ENCODE data around the gene PEX3. TPM values are rescaled to one million over a fixed set of nuclear protein-coding genes. Genes with fewer than 3 reads are reported as not detected.

PEX3 gene
- total RNA-seq, 4 donors from 2014 or later: 22.6 to 27.3 (median 25.0) TPM

DNA sequence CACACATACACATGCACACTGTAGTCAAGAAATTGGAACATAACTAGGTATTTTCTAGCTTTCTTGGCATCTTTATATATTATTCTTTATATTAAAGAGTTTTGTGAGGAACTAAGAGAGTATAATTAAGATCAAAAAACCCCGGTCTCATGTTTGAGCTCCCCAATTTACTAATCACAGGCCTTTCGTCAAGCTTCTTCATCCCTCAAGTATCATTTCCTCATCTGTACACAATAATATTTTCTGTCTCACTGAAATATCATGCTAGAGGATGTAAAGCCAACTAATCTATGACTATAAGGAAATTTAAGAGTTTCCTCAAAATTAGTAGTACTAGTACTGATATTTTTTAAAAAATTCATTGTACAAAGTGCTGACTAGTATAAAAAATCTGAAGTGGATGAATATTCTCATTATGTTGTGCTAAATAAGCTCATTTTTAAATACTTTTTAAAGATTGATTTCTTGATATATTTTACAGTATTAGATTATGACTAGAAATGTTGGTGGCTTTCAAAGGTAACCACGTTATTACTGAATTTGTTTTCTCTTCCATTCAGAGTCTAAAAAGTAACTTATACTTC is 28.0 kb downstream of the PEX3 start:
- TF ChIP-seq POLR2A (IDR thresholded peaks at IDR 0.05): no peak
- TF ChIP-seq CTCF (IDR thresholded peaks at IDR 0.05): no peak
- H3K27ac ChIP-seq: no peak overlapping the region
- H3K9me3 ChIP-seq: no peaks in the 10 kb centered on the region
- DNase-seq: no peak
- H3K27me3 ChIP-seq: no peaks in the 10 kb centered on the region
- no peak overlapping the region for H3K4me3 ChIP-seq (replicated peaks in 1 of 3)
- intact Hi-C loops (cut with DNase I): no loop called here
- H3K36me3 ChIP-seq: peaks cover 0 to 10% of the 10 kb centered on the region in 2 donors
- no peaks in the 10 kb centered on the region for H3K4me1 ChIP-seq
- WGBS, 2 donors: 92 to 97% methylated on average over 3 of the region's 3 CpGs

DNA sequence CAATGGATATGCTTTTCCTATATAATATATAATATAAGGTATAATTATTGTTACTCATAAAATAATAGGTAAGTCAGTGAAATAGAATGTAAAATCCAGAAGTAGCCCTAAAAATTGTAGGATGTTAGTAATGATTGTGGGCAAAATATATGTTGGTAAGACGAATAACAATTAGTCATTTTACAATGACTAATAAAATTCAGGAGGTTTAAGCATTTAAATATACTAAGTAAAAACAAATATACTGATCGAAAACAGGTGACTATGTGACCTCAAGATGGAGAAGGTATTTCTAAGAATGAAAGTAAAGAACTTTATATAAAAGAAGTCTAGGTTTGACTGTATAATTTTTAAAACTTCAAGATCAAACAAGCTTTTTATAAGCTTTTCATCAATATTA is 32.0 kb downstream of the PEX3 start:
- no peak for DNase-seq
- no peaks in the 10 kb centered on the region for H3K4me1 ChIP-seq
- intact Hi-C loops (cut with DNase I): no loop called here
- H3K27me3 ChIP-seq: no peaks in the 10 kb centered on the region
- TF ChIP-seq POLR2A (IDR thresholded peaks at IDR 0.05) (no peak), CTCF (IDR thresholded peaks at IDR 0.05) (no peak)
- no peak overlapping the region for H3K4me3 ChIP-seq (replicated peaks in 1 of 3)
- no peak overlapping the region for H3K27ac ChIP-seq
- H3K9me3 ChIP-seq: no peaks in the 10 kb centered on the region
- WGBS, 2 donors: 95 to 98% methylated on average over 2 of the region's 2 CpGs
- no peaks in the 10 kb centered on the region for H3K36me3 ChIP-seq

DNA sequence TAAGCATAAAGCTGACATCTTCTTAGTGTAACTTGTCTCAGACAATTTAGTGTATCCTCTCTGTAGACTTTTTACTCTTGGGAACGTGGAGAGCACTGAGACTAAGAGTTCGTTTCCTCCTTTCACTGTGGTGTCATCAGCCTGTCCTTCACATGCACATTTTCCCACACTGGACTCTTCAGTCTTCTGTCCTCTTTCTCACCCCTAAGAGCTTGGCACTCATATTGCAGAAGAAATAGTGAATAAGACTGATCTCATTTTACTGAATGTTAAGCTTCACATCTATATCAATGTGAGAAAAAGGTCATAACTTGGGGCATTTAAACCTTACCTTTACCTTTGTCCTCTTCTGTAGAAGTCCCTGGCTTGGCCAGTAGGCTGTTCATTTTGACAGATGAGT is 35.4 kb downstream of the PEX3 start:
- H3K4me1 ChIP-seq: no peaks in the 10 kb centered on the region
- no peaks in the 10 kb centered on the region for H3K36me3 ChIP-seq
- TF ChIP-seq POLR2A (IDR thresholded peaks at IDR 0.05) (no peak), CTCF (IDR thresholded peaks at IDR 0.05) (no peak)
- no peak overlapping the region for H3K4me3 ChIP-seq (replicated peaks in 1 of 3)
- intact Hi-C loops (cut with DNase I): no loop called here
- H3K9me3 ChIP-seq: no peaks in the 10 kb centered on the region
- H3K27me3 ChIP-seq: no peaks in the 10 kb centered on the region
- no peak overlapping the region for H3K27ac ChIP-seq
- WGBS, 2 donors: 91 to 93% methylated on average over 2 of the region's 2 CpGs
- no peak for DNase-seq

DNA sequence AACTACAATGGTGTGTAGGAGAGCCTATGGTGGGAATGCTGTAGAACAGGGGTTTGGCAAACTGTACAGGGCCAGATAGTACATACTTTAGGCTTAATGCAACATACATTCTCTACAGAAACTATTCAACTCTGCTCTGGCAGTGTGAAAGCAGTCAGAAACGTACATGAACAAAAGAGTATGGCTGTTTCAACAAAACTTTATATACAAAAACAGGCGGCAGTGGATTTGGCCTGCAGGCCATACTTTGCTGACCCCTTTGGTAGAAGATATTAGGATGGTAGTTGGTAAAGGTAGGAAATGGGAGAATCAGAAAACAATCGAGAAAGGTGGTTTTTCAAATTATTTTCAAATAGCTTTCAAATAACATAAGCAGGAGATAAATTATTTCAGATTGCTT is 36.1 kb downstream of the PEX3 start:
- Histone ChIP-seq H3K4me1 (no peaks in the 10 kb centered on the region), H3K4me3 (replicated peaks in 1 of 3) (no peak overlapping the region), H3K36me3 (no peaks in the 10 kb centered on the region), H3K9me3 (no peaks in the 10 kb centered on the region), H3K27me3 (no peaks in the 10 kb centered on the region), H3K27ac (no peak overlapping the region)
- TF ChIP-seq POLR2A (IDR thresholded peaks at IDR 0.05) (no peak), CTCF (IDR thresholded peaks at IDR 0.05) (no peak)
- WGBS, 2 donors: 93 to 94% methylated on average over 3 of the region's 3 CpGs
- intact Hi-C loops (cut with DNase I): no loop called here
- DNase-seq: no peak

DNA sequence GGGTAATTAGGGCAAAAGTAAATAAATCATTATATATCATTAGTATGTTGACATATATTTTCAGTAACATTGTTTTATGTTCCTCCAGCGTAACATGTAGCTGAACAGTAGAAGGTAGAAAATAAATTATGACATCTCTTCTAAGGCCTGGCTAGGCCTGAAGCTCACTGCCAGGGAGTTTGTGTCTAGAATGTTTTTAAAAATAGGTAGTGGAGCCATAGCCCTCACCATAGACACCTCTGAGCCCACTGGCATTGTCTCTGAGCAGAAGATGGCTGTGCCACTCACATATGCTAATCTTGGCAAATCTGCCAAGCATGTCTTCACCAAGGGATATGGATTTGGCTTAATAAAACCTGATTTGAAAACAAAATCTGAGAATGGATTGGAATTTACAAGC is 39.6 kb downstream of the PEX3 start:
- H3K9me3 ChIP-seq: no peaks in the 10 kb centered on the region
- no peaks in the 10 kb centered on the region for H3K27me3 ChIP-seq
- no peak overlapping the region for H3K4me3 ChIP-seq (replicated peaks in 1 of 3)
- intact Hi-C loops (cut with DNase I): no loop called here
- no peak overlapping the region for H3K27ac ChIP-seq
- peaks cover 0 to 2% of the 10 kb centered on the region in 2 donors for H3K36me3 ChIP-seq
- WGBS, 2 donors: 95 to 100% methylated on average over 1 of the region's 1 CpG
- TF ChIP-seq POLR2A (IDR thresholded peaks at IDR 0.05): no peak
- TF ChIP-seq CTCF (IDR thresholded peaks at IDR 0.05): no peak
- no peaks in the 10 kb centered on the region for H3K4me1 ChIP-seq
- no peak for DNase-seq
